GM18505 (cell line): ENCODE results near the gene ZNF710.

Source experiments
- ATAC-seq: cut with Tn5 transposase; IDR thresholded peaks from one replicate; pipeline ENCODE4 v1.9.1; 2021; ENCODE audit not compliant: unreplicated experiment
- POLR2A ChIP-seq: IDR thresholded peaks from 4 replicates; pipeline ENCODE4 v1.6.1; 2011; ENCODE audit warnings: borderline replicate concordance; ENCODE audit not compliant: insufficient read depth, insufficient read length; ENCODE audit errors: extremely low read depth

The ZNF710 gene

DNA sequence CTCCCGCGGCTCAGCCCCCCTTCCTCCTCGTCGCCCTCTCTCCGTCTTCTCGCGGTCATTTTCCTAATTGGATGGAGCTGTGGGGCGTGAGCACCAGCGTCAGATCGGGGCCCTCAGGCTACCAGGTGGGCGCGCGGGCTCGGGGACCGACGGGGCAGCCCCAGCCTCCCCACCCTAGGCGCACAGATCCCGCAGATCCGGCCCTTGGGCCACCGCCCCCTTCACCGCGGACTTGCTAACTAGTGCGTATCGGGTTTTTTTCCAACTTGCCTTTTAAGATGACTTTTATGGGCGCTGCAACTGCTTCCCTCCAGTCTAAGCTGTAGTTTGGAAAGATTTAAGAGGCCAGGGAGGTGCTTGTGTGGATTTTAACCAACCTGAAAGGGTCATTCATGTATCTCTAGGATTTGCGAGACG, 1.3 kb downstream of the ZNF710 start:
- ATAC-seq = peak; percentile 32
- TF ChIP-seq POLR2A = no peak

DNA sequence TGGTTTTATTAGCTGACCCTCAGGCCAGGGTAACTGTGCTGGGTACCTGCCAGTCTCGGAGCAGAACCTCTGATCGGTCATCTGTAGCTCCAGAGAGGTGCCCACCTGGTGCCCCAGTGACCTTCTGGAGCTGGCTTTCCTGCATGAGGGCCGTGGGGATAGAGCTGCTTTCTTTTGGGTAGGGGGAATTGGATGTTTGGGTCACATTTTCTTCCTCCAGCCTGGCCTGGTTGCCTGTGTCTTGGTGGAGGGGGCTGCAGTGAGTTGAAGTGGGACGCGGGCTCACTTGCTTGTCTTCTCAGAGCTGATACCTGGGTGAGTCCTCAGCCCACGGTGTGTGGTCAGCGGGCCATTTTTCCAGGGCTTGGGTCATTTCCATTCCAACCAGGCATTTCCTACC, 2.6 kb downstream of the ZNF710 start:
- no peak for ATAC-seq
- no peak for TF ChIP-seq POLR2A

DNA sequence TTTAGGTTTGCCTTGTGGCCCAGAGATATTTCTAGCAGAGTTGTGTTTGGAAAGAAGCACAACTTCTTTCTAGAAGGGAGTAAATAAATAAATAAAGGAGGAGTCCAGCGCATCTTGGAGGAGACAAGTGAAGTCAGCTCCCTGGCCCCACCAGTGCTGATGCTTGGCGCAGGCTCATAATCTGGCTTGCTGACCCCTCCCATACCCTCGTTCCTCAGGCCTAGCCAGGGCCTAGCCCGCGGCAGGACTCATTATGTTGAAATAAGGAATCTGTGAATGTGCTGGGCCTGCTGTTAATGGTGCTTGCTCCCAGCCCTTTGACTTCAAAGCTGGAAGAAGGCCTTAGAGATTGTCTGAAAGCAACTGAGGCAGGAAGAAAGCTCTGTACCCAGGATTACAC, 3.1 kb downstream of the ZNF710 start:
- ATAC-seq = no peak
- no peak for TF ChIP-seq POLR2A

DNA sequence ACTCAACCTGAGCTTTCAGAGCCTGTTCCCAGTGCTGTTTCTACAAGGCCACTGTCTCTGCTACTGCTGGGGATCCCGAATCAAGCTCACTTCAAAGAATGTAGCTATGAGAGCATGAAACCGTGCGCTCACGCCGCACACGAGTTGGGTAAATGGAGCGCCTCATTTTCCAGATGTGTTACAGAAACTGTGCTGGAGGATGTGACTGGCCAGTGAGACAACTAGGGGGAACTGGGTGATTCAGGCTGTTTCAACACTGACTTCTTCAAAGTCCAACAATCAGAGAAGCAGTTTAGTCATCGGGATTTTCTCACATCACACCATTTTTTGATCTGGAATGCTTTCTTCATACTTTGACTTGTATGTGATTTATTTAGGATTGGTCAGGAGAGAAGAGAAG, 3.5 kb downstream of the ZNF710 start:
- ATAC-seq = no peak
- no peak for TF ChIP-seq POLR2A

DNA sequence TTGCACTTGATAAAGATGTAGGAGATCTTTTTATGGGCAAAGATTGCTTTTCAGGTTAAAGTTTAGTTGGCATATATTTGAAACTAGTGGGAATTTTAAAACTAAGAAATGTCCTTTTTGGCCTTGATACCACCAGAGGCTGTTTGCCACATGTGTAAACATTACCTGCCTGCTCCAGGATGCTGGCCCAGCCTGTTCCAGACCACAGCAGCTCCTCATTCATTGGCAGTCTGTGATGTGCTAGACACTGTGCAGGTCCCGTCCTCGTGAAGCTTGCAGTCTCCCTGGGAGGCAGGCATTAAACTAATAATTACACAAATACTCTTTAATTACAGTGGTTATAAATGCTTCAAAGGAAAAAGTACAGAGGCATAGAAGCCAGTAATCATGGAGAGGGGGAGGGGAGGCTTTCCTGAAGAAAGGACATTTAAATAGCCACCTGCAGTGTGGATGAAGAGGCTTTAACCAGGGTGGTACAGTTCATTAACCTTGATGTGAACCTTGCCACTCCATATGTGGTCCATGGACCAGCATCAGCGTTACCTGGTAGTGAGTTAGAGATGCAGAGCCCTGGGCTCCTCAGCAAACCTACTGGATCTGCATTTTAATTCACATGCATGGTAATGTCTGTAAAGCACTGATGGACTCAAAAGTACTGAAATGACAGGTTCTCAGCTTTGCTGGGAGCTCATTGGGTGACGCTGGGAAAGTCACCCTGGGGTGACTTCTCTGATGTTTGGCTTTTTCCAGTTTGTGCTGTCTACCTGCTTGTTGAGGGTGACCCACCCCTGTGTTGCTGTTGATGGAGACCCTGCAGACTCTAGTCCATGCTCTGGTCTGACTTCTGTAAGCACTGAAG, 5.3 kb downstream of the ZNF710 start:
- TF ChIP-seq POLR2A = no peak

DNA sequence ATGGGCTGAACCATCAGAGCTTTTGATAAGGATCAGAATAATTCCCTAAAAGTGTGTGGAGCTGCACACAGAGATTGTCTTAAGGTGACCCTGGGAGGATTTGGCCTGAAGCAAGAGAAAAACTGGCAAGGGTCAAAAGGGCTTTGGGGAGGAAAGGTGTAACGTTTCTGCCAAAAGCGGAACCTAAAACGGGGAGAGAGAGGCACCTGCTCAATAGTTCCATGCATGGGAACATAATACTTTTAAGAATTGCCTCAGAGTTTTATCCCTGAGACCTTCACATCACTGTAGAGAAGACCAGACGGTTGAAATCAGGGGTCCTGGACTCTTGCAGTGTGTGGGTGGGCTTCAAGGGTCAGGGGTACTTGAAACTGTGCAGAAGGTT, 5.9 kb downstream of the ZNF710 start:
- ATAC-seq = no peak
- no peak for TF ChIP-seq POLR2A

More for the DNA sequence above, 5.3 kb downstream of the ZNF710 start:
- no peak for ATAC-seq

DNA sequence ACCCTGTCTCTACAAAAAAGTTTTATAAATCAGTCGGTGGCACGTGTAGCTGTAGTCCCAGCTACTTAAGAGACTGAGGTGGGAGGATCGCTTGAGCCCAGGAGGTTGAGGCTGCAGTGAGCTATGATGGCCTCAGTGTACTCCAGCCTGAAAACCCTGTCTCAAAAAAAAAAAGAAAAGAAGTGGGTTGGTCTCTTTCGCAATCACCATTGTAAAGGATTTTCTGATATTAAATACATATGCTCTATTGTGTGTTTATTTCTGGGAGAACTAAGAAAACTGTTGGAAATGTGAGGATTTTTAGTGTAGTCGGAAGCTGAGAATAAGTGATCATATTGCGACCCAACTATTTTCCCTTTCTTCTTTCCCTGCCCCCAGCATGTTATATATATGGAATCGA, 7.5 kb downstream of the ZNF710 start:
- no peak for TF ChIP-seq POLR2A
- no peak for ATAC-seq

DNA sequence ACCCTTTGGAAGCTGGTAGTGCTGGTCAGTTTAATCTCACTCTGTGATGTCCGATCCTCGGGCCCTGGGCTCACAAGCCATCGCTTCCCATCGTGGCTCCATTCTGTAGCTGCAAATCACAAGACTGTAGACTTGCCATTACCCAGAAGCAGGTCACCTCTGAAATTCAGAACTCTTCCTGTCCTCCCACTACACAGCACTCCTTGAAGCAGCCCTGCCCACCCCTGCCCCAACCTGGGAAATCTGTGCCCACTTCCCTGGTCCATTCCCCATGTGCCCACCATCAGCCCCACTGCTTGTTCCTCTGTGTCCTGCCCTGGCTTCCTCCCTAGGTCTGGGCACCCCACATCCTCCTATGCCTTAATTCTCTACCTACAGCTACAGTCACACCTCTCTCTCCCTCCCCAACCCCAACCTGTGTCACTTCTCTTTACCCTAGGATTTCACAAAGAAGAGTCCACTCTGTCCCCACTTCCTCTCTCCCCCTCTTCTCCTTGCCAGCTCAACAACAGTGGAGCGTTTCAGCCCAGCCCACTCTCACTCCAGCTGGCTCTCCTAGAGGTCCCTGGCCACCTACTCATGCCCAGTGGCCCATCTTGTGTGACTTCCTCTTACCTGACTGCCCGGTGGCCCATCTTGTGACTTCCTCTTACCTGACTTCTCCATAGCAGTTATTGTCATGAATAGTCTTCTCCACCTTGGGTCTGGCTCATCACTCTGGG, 8.3 kb downstream of the ZNF710 start:
- no peak for TF ChIP-seq POLR2A
- no peak for ATAC-seq

DNA sequence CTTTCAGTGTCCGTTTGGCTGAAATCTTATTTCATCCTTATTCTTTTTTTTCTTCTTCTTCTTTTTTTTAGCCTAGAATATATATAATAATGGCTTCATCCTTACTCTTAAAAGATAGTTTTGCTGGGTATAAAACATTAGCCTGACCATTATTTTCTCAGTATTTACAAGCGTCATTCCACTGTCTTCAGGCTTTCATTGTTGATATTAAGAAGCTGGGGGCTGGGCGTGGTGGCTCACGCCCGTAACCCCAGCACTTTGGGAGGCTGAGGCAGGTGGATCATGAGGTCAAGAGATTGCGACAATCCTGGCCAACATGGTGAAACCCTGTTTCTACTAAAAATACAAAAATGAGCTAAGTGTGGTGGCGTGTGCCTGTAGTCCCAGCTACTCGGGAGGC, 10.6 kb downstream of the ZNF710 start:
- TF ChIP-seq POLR2A = no peak
- no peak for ATAC-seq

DNA sequence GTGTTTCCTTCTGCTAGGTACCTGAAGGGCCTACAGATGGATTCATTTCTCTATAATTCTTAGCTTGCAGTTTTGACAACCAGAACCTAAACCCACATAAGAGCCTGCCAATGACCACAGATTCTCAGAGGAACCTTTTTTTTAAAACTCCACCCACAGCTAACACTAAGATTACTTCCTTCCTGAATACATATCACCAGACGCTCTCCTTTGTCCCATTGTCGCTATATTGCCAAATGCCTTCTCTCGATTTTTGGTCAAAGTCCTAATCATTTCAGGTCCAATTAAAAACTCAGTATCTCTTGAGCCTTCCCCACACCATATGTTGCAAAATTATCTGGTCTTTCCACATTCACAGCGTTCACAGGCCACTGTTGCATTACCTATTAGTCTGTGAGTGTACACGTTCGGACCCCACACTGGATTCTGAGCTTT, 12.4 kb downstream of the ZNF710 start:
- no peak for ATAC-seq
- no peak for TF ChIP-seq POLR2A

DNA sequence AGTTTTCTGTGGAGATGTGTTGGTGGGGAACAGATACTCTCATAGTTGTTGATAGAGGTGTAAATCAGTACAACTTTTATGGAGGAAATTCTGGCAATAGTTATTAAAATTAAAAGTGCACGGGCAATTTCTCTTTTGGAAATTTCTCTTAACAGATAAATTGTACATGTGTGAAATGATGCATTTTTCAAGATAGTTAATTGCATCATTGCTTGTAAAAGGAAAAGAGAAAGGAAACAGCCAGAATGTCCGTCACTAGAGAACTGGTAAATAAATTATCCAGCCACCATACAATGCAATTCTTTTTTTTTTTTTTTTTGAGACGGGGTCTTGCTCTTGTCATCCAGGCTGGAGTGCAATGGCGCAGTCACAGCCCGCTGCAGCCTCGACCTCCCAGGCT, 14.2 kb downstream of the ZNF710 start:
- no peak for TF ChIP-seq POLR2A
- ATAC-seq = no peak

DNA sequence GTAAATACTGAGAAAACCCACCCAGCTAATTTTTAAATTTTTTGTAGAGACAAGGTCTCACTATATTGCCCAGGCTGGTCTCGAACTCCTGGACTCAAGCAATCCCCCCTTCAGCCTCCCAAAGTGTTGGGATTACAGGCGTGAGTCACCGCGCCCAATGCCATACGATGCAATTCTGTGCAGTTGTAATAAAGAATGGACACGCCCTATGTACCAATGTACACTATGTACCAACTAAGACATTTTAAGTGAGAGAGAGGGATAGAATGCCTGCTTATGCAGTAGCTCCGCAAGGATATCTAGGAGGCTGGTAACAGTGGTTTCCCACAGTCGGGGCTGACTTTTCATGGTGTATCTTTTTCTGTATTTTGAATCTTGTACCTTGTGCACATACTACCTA, 14.6 kb downstream of the ZNF710 start:
- ATAC-seq = no peak
- TF ChIP-seq POLR2A = no peak

DNA sequence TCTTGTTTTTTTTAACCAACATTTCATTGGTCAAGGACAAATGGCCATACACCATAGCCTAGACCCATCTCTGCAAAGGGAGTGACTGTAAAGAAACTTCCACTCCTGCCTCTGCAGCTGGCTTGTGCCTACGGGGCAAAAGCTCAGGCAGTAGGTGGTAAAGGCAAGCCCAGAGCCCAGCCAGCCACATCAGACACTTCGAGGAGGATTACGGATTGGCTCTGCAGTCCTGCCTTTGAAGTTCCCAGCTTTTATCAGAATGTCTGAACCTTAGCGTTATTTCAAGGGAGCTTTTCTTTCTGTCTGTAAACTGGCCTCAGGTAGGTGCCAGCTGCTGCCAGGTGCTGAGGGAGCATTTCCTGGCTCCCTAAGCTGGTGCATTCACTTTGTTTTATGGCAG, 15.6 kb downstream of the ZNF710 start:
- ATAC-seq = no peak
- no peak for TF ChIP-seq POLR2A

DNA sequence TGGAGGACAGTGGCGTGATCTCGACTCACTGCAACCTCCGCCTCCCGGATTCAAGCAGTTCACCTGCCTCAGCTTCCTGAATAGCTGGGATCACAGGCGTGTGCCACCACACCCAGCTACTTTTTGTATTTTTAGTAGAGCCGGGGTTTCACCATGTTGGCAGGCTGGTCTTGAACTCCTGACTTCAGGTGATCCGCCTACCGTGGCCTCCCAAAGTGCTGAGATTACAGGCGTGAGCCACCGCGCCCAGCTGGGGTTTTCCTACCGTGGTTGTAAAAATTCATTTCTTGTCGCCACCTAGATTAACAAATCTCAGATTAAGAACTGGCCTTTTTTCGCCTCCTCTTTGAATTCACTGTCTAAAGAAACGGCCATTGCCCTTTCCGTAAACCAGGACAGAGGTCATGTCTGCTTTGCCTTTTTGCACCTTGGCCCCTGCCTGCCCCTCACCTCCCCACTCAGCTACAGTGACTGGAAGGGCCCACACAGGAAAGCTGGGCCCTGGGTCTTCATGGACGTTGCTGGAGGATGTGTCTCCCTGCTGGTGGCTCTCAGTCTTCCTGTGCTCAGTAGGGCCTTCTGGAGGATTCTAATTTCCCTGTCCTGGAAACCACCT, 17.2 kb downstream of the ZNF710 start:
- ATAC-seq = no peak
- TF ChIP-seq POLR2A = no peak

DNA sequence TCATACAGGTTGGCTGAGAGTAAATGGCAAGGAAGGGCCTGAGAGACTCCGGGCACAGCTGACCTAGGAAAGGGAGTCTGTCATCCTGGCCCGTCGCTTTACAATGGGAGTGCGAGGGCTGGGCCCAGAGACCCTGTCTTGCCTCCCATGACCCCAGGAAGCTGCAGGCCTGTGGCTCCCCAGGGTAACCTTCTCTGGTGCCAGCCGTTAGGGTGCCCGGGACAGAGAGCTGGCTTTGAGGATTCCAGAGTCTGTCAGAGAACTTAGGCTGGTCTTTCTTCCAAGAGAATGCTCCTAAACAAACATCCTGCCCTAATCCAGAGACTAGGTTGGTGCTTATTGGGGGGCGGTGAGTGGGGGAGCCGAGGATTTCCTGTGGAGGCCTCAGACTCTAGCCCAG, 18.5 kb downstream of the ZNF710 start:
- TF ChIP-seq POLR2A = no peak
- ATAC-seq = no peak
